Skeletal muscle satellite cell (primary cell): ENCODE results near the gene ME3.
"Not testable (repeated sequence)": the region's sequence is repeated elsewhere in the genome, so short reads cannot be mapped to it uniquely, and the experiment has no call there.

ENCODE experiments used
- H3K27me3 ChIP-seq: 2 replicates; pipeline ENCODE4 v1.7.0; 2013; ENCODE audit warnings: low read length; ENCODE audit not compliant: control insufficient read depth, insufficient read depth
- H3K36me3 ChIP-seq: 2 replicates; pipeline ENCODE4 v1.7.0; 2013; ENCODE audit warnings: mild to moderate bottlenecking, control low read depth, low read length; ENCODE audit not compliant: insufficient read depth
- H3K4me1 ChIP-seq: 2 replicates; pipeline ENCODE4 v1.7.0; 2013; ENCODE audit warnings: low read length; ENCODE audit not compliant: control insufficient read depth, insufficient read depth
- H3K4me2 ChIP-seq: 2 replicates; pipeline ENCODE4 v1.7.0; 2013; ENCODE audit warnings: mild to moderate bottlenecking, low read length
- H3K4me3 ChIP-seq: 2 replicates; pipeline ENCODE4 v1.7.0; 2013; ENCODE audit warnings: low read length
- H3K9ac ChIP-seq: 2 replicates; pipeline ENCODE4 v1.7.0; 2013; ENCODE audit warnings: mild to moderate bottlenecking, low read depth, low read length, moderate library complexity
- H3K9me3 ChIP-seq: replicated peaks from 2 replicates; pipeline ENCODE4 v1.7.0; 2013; ENCODE audit warnings: mild to moderate bottlenecking, control low read depth, low read length

The ME3 gene

GRCh38 chr11:86423488-86423887, 248.9 kb downstream of the ME3 start:
- not testable (repeated sequence) for H3K4me1 ChIP-seq, H3K4me2 ChIP-seq, H3K9ac ChIP-seq, H3K4me3 ChIP-seq, H3K27me3 ChIP-seq, H3K36me3 ChIP-seq, H3K9me3 ChIP-seq

- Histone ChIP-seq H3K4me3 (no peak overlapping the region), H3K27me3 (no peaks in the 10 kb centered on the region)
Measured at GRCh38 chr11:86422371-86422770, 250.0 kb downstream of the ME3 start.

GRCh38 chr11:86421946-86422345, 250.5 kb downstream of the ME3 start:
- no peaks in the 10 kb centered on the region for H3K27me3 ChIP-seq
- no peaks in the 10 kb centered on the region for H3K36me3 ChIP-seq
- H3K4me2 ChIP-seq: no peak overlapping the region
- no peak overlapping the region for H3K9ac ChIP-seq
- no peaks in the 10 kb centered on the region for H3K4me1 ChIP-seq
- no peak overlapping the region for H3K4me3 ChIP-seq
- no peaks in the 10 kb centered on the region for H3K9me3 ChIP-seq

More at GRCh38 chr11:86422371-86422770, 250.0 kb downstream of the ME3 start:
- H3K4me2 ChIP-seq: no peak overlapping the region
- no peak overlapping the region for H3K9ac ChIP-seq
- H3K36me3 ChIP-seq: no peaks in the 10 kb centered on the region
- no peaks in the 10 kb centered on the region for H3K9me3 ChIP-seq
- H3K4me1 ChIP-seq: no peaks in the 10 kb centered on the region

- H3K4me3 ChIP-seq: no peak overlapping the region
- H3K27me3 ChIP-seq: no peaks in the 10 kb centered on the region
- no peaks in the 10 kb centered on the region for H3K36me3 ChIP-seq
- H3K4me1 ChIP-seq: no peaks in the 10 kb centered on the region
- no peaks in the 10 kb centered on the region for H3K9me3 ChIP-seq
- H3K9ac ChIP-seq: no peak overlapping the region
- H3K4me2 ChIP-seq: no peak overlapping the region
Measured at GRCh38 chr11:86418917-86419316, 253.5 kb downstream of the ME3 start.

GRCh38 chr11:86418513-86418912, 253.9 kb downstream of the ME3 start:
- Histone ChIP-seq H3K4me3 (no peak overlapping the region), H3K36me3 (no peaks in the 10 kb centered on the region), H3K4me1 (no peaks in the 10 kb centered on the region), H3K9me3 (no peaks in the 10 kb centered on the region), H3K9ac (no peak overlapping the region), H3K27me3 (no peaks in the 10 kb centered on the region), H3K4me2 (no peak overlapping the region)

- H3K9me3 ChIP-seq: no peaks in the 10 kb centered on the region
- no peak overlapping the region for H3K4me2 ChIP-seq
- H3K27me3 ChIP-seq: no peaks in the 10 kb centered on the region
- H3K36me3 ChIP-seq: no peaks in the 10 kb centered on the region
- H3K4me1 ChIP-seq: no peaks in the 10 kb centered on the region
- no peak overlapping the region for H3K9ac ChIP-seq
- no peak overlapping the region for H3K4me3 ChIP-seq
Measured at GRCh38 chr11:86418106-86418505, 254.3 kb downstream of the ME3 start.

- H3K9me3 ChIP-seq, H3K27me3 ChIP-seq, H3K4me1 ChIP-seq, H3K4me3 ChIP-seq, H3K9ac ChIP-seq, H3K36me3 ChIP-seq, H3K4me2 ChIP-seq: not testable (repeated sequence)
Measured at GRCh38 chr11:86416951-86417350, 255.5 kb downstream of the ME3 start.

GRCh38 chr11:86416494-86416893, 255.9 kb downstream of the ME3 start:
- Histone ChIP-seq H3K4me1 (no peaks in the 10 kb centered on the region), H3K4me3 (no peak overlapping the region), H3K36me3 (no peaks in the 10 kb centered on the region), H3K4me2 (no peak overlapping the region), H3K9ac (no peak overlapping the region), H3K27me3 (no peaks in the 10 kb centered on the region), H3K9me3 (no peaks in the 10 kb centered on the region)

GRCh38 chr11:86415026-86415425, 257.4 kb downstream of the ME3 start:
- no peaks in the 10 kb centered on the region for H3K36me3 ChIP-seq
- H3K4me3 ChIP-seq: no peak overlapping the region
- H3K4me1 ChIP-seq: no peaks in the 10 kb centered on the region
- H3K4me2 ChIP-seq: no peak overlapping the region
- no peaks in the 10 kb centered on the region for H3K9me3 ChIP-seq
- H3K9ac ChIP-seq: no peak overlapping the region
- H3K27me3 ChIP-seq: no peaks in the 10 kb centered on the region

GRCh38 chr11:86414032-86414431, 258.4 kb downstream of the ME3 start:
- Histone ChIP-seq H3K36me3 (no peaks in the 10 kb centered on the region), H3K9me3 (no peaks in the 10 kb centered on the region), H3K9ac (no peak overlapping the region), H3K4me1 (no peaks in the 10 kb centered on the region), H3K4me3 (no peak overlapping the region), H3K4me2 (no peak overlapping the region), H3K27me3 (no peaks in the 10 kb centered on the region)

GRCh38 chr11:86408845-86409244, 263.6 kb downstream of the ME3 start:
- no peaks in the 10 kb centered on the region for H3K36me3 ChIP-seq

GRCh38 chr11:86403458-86403857, 269.0 kb downstream of the ME3 start:
- H3K27me3 ChIP-seq: no peaks in the 10 kb centered on the region
- H3K9ac ChIP-seq: no peak overlapping the region
- H3K4me1 ChIP-seq: no peaks in the 10 kb centered on the region
- no peaks in the 10 kb centered on the region for H3K9me3 ChIP-seq
- no peak overlapping the region for H3K4me2 ChIP-seq
- no peaks in the 10 kb centered on the region for H3K36me3 ChIP-seq
- no peak overlapping the region for H3K4me3 ChIP-seq

More at GRCh38 chr11:86408845-86409244, 263.6 kb downstream of the ME3 start:
- Histone ChIP-seq H3K4me3 (no peak overlapping the region), H3K9me3 (no peaks in the 10 kb centered on the region), H3K4me2 (no peak overlapping the region), H3K27me3 (no peaks in the 10 kb centered on the region), H3K4me1 (no peaks in the 10 kb centered on the region), H3K9ac (no peak overlapping the region)
